B cell (primary cell): ENCODE data around the gene TRAPPC2B. TPM values are rescaled to one million over a fixed set of nuclear protein-coding genes. Genes with fewer than 3 reads are reported as not detected.

Experiments used
- ATAC-seq: fragments of 200-7000 bp; cut with Tn5 transposase; one replicate; pipeline ENCODE4 v1.10.0; 2021; ENCODE audit warnings: low read depth, mild to moderate bottlenecking, moderate number of reproducible peaks, moderate library complexity
- CTCF ChIA-PET: fragments of 350-600 bp; sonication (Branson Sonifier 250); formaldehyde crosslinking; loops from one replicate; lab custom pipeline; 2021; ENCODE audit warnings: antibody characterized with exemption, inconsistent platforms; lab: Charles Lee
- POLR2A ChIA-PET: fragments of 350-600 bp; sonication (Branson Sonifier 250); formaldehyde crosslinking; loops from one replicate; lab custom pipeline; 2021; ENCODE audit warnings: antibody characterized with exemption; lab: Charles Lee
- DNase-seq: peaks from one replicate; pipeline ENCODE4 v3.0.0; 2013
- H2AFZ ChIP-seq: 2 replicates; pipeline ENCODE4 v1.6.1; 2012; ENCODE audit warnings: mild to moderate bottlenecking, low read depth, low read length; ENCODE audit not compliant: insufficient read depth, poor library complexity, severe bottlenecking
- H3K27ac ChIP-seq, 2 donors: 1 replicate in 1 of 2; 2 replicates in 1 of 2; pipeline ENCODE4 v1.5.1; 2012 to 2013; ENCODE audit warnings: low read length in 2 of 2, mild to moderate bottlenecking in 2 of 2, moderate library complexity in 1 of 2
- H3K27me3 ChIP-seq, 4 experiments: fragments of 200-600 bp in 1 of 4; sonication (generic) in 1 of 4; replicated peaks in 1 of 4; 1 replicate in 2 of 4; 2 replicates in 2 of 4; pipeline versions ENCODE4 v1.6.1 to v1.7.0; 2013 to 2016; ENCODE audit warnings: low read length in 3 of 4, mild to moderate bottlenecking in 2 of 4, mixed read lengths in 1 of 4, moderate library complexity in 1 of 4; ENCODE audit not compliant: insufficient read depth in 4 of 4, control insufficient read depth in 3 of 4; ENCODE audit errors: control extremely low read depth in 1 of 4
- H3K36me3 ChIP-seq, 2 experiments: replicated peaks in 1 of 2; 1 replicate in 1 of 2; 2 replicates in 1 of 2; pipeline versions ENCODE4 v1.6.1 to v1.7.1; 2013; ENCODE audit warnings: low read length in 1 of 2; ENCODE audit not compliant: insufficient read depth in 2 of 2, control insufficient read depth in 1 of 2; ENCODE audit errors: control extremely low read depth in 1 of 2, extremely low read depth in 1 of 2
- H3K4me1 ChIP-seq, 2 donors: fragments of 200-600 bp in 1 of 2; sonication (generic) in 1 of 2; 1 replicate in 1 of 2; 2 replicates in 1 of 2; pipeline versions ENCODE4 v1.5.1 to v1.6.1; 2013 to 2017; ENCODE audit warnings: low read length in 2 of 2; ENCODE audit not compliant: control insufficient read depth in 2 of 2, insufficient read depth in 2 of 2
- H3K4me2 ChIP-seq: replicated peaks from 2 replicates; pipeline ENCODE3; 2012; ENCODE audit warnings: mild to moderate bottlenecking, low read depth, low read length; ENCODE audit not compliant: poor library complexity, severe bottlenecking
- H3K4me3 ChIP-seq, 5 experiments: fragments of 200-600 bp in 1 of 5; sonication (generic) in 1 of 5; 1 replicate in 3 of 5; 2 replicates in 2 of 5; pipeline versions ENCODE4 v1.5.1 to v1.7.0; 2011 to 2016; ENCODE audit warnings: low read length in 4 of 5, mild to moderate bottlenecking in 4 of 5, low read depth in 2 of 5, control low read depth in 1 of 5, moderate library complexity in 1 of 5; ENCODE audit not compliant: insufficient read depth in 1 of 5; ENCODE audit errors: control extremely low read depth in 1 of 5, extremely low read depth in 1 of 5
- H3K79me2 ChIP-seq: fragments of 200-600 bp; sonication (generic); one replicate; pipeline ENCODE4 v1.6.0; 2016; ENCODE audit warnings: low read length; ENCODE audit not compliant: control insufficient read depth, insufficient read depth
- H3K9ac ChIP-seq: fragments of 200-600 bp; sonication (generic); 2 replicates; pipeline ENCODE4 v1.6.1; 2017; ENCODE audit warnings: mild to moderate bottlenecking, low read length, moderate library complexity
- H3K9me3 ChIP-seq, 3 donors: one replicate each; pipeline versions ENCODE4 v1.6.1 to v1.7.1; 2013; ENCODE audit warnings: low read length in 2 of 3; ENCODE audit not compliant: control insufficient read depth in 2 of 3, insufficient read depth in 1 of 3; ENCODE audit errors: control extremely low read depth in 1 of 3
- H4K20me1 ChIP-seq: 2 replicates; pipeline ENCODE4 v1.6.0; 2012; ENCODE audit warnings: mild to moderate bottlenecking, low read length; ENCODE audit not compliant: insufficient read depth, control insufficient read depth, poor library complexity, severe bottlenecking
- H3K27ac Mint-ChIP-seq: one replicate; pipeline ENCODE4 v1.8.0; 2021; ENCODE audit warnings: mixed read lengths
- H3K27me3 Mint-ChIP-seq: one replicate; pipeline ENCODE4 v1.8.0; 2021; ENCODE audit warnings: mixed read lengths
- H3K4me1 Mint-ChIP-seq: one replicate; pipeline ENCODE4 v1.8.0; 2021; ENCODE audit warnings: mixed read lengths
- H3K4me3 Mint-ChIP-seq: one replicate; pipeline ENCODE4 v1.8.0; 2021; ENCODE audit warnings: mixed read lengths
- H3K9me3 Mint-ChIP-seq: one replicate; pipeline ENCODE4 v1.8.0; 2022; ENCODE audit warnings: mixed read lengths; ENCODE audit not compliant: insufficient read depth
- CTCF ChIP-seq: fragments of 200-600 bp; IDR thresholded peaks from one replicate; pipeline ENCODE4 v1.8.0; 2022; ENCODE audit warnings: antibody characterized with exemption, mild to moderate bottlenecking
- EZH2 ChIP-seq: IDR thresholded peaks from 2 replicates; pipeline ENCODE4 v1.6.1; 2012; ENCODE audit warnings: borderline replicate concordance, low read depth, mild to moderate bottlenecking, moderate library complexity, low read length; ENCODE audit not compliant: insufficient read depth, poor library complexity, severe bottlenecking
- WGBS: methylation state at CpG from one replicate; pipeline ENCODE4 v1.1.5; 2013; ENCODE audit warnings: missing lambda C conversion rate; ENCODE audit not compliant: insufficient coverage; 5-methylcytosine and 5-hydroxymethylcytosine counted together
- intact Hi-C: fragments of 100-400 bp; cut with micrococcal nuclease; formaldehyde crosslinking; loops from one replicate; pipeline ENCODE4 v1.10.0; 2022
- polyA plus RNA-seq: library from polyadenylated mRNA; depleted of rRNA; stranded (reverse); fragments of >200 nt; gene quantifications from 2 replicates; pipeline ENCODE4 v1.2.3, GENCODE V29; 2012
- total RNA-seq, 2 donors: library from RNA; stranded (reverse); fragments of 120-200 nt in 1 of 2; gene quantifications; 1 replicate in 1 of 2; 2 replicates in 1 of 2; pipeline versions ENCODE4 v1.2.3 to v1.2.4, GENCODE V29; 2013 to 2022

Gene TRAPPC2B
- total and polyA plus RNA-seq, 2 donors (not counting 1 experiment from before 2014, with no cell fraction given) = 9.6 to 29.2 TPM

DNA sequence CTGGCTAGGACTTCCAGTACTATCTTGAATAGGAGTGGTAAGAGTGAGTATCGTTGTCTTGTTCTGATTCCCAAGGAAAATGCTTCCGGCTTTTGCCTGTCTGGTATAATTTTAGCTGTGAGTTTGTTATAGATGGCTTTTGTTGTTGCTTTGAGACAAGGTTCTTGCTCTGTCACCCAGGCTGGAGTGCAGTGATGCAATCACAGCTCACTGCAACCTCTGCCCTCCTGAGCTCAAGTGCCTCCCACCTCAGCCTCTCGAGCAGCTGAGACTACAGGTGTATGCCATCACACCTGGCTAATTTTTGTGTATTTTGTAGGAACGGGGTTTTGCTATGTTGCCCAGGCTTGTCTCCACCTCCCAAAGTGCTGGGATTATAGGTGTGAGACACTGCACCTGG is 49.2 kb upstream of the TRAPPC2B start:
- Histone ChIP-seq H3K27me3 (peaks cover 0 to 21% (median 13%) of the 10 kb centered on the region in 4 experiments), H3K27ac (no peak overlapping the region), H2AFZ (no peak overlapping the region), H3K4me1 (no peaks in the 10 kb centered on the region), H3K4me3 (no peak overlapping the region), H3K9me3 (peaks cover 0 to 5% (median 2%) of the 10 kb centered on the region in 3 donors), H3K4me2 (no peak overlapping the region), H4K20me1 (no peaks in the 10 kb centered on the region), H3K36me3 (no peaks in the 10 kb centered on the region), H3K79me2 (no peaks in the 10 kb centered on the region), H3K9ac (no peak overlapping the region)
- Mint-ChIP-seq H3K27ac (no peak overlapping the region), H3K27me3 (peaks cover 34% of the 10 kb centered on the region), H3K4me1 (no peaks in the 10 kb centered on the region), H3K4me3 (no peak overlapping the region), H3K9me3 (no peaks in the 10 kb centered on the region)
- DNase-seq (no peak), ATAC-seq (no peak)
- ChIA-PET POLR2A (no interaction called here), CTCF (no interaction called here)
- intact Hi-C loops = no loop called here
- WGBS = 84% methylated on average over 4 of the region's 4 CpGs
- TF ChIP-seq CTCF = no peak
- TF ChIP-seq EZH2 = no peak

DNA sequence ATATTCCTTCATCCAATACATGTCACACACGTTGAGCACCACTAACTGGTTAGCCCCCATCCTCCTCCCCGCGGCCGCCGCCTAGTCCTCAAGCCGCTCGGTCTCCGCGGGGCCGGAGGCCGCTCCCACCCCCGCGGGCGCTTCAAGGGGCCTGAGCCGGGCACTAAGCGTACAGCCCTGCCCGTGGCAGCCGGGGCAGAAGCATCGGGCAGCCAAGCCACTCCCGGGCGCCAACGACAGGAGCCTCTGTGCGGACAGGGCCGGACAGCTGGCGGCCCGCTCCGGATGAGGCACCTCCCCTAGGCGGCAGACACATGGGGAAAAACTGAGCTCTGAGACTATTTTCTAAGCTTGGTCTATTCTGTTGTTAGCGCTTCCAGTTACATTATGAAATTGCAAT is 45.8 kb upstream of the TRAPPC2B start:
- H3K4me2 ChIP-seq = no peak overlapping the region

More for the DNA sequence above, 45.8 kb upstream of the TRAPPC2B start:
- Mint-ChIP-seq H3K4me1 (peaks cover 25% of the 10 kb centered on the region), H3K4me3 (no peak overlapping the region), H3K27me3 (peaks cover 34% of the 10 kb centered on the region), H3K9me3 (peaks cover under 1% of the 10 kb centered on the region), H3K27ac (no peak overlapping the region)
- Histone ChIP-seq H4K20me1 (no peaks in the 10 kb centered on the region), H3K27ac (no peak overlapping the region), H3K9me3 (peaks cover 0 to 5% (median 2%) of the 10 kb centered on the region in 3 donors), H3K9ac (no peak overlapping the region), H2AFZ (peak overlapping the region; percentile 38), H3K4me1 (peaks cover 19 to 23% of the 10 kb centered on the region in 2 donors), H3K4me3 (no peak overlapping the region), H3K27me3 (peaks cover 0 to 21% (median 13%) of the 10 kb centered on the region in 4 experiments), H3K36me3 (no peaks in the 10 kb centered on the region), H3K79me2 (peaks cover 23% of the 10 kb centered on the region)
- TF ChIP-seq EZH2 = no peak
- no peak for TF ChIP-seq CTCF
- no peak for DNase-seq
- intact Hi-C loops = no loop called here
- 22% methylated on average over 28 of the region's 29 CpGs for WGBS
- ChIA-PET POLR2A (interaction anchor here (1.0 kb wide), 1 partner anchor 15 kb away, joined by 10 read pairs; no protein-coding TSS in a partner anchor), CTCF (interaction anchor here (0.7 kb wide), 1 partner anchor 9 kb away, joined by 5 read pairs; no protein-coding TSS in a partner anchor)
- ATAC-seq = no peak
